C4-2B (cell line): Measurements from ENCODE around the gene HVCN1.

Experiments used
- H3K27ac ChIP-seq: fragments of 450-650 bp; 2 replicates; pipeline ENCODE4 v1.5.1; 2017
- ZFX ChIP-seq: fragments of 450-650 bp; IDR thresholded peaks from 2 replicates; pipeline ENCODE4 v1.6.1; 2017
- TF ChIP-seq, protein P1 (sequence below): fragments of 450-650 bp; conservative IDR thresholded peaks from 2 replicates; pipeline ENCODE4 v1.5.1; 2017; ENCODE audit warnings: mild to moderate bottlenecking

Gene HVCN1

DNA sequence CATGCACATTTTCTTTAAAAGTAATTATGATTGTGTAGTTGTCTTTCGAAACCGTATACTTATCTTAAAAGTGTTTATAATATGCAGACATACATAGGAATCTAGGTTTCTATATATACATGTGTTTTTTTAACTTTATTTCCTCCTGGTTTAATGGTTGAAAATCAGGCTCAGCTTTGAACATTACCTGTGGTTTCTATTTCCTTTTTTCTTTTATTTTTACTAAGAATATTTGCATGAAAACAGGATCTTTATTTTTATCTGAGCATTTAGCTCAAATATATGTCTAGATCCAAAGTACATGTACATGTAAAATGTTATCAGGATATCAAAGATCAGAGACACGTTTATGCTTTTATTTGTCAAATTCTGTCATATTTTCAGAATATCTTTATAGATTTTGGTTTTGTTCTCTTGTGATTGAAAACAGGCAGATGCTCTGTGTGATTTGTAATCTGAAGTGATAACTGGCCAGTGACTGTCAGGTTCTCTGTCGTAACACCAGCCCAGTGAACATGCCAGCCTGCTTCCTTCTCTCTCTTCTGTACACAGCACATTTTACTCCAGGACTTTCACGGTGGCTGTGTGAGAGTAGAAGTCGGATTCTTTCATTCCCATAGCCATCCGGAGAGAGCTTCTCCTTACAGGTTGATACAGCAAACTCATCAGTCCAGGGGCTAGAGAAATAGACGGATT lies 61.3 kb downstream of the HVCN1 start:
- TF ChIP-seq, protein P1, sequence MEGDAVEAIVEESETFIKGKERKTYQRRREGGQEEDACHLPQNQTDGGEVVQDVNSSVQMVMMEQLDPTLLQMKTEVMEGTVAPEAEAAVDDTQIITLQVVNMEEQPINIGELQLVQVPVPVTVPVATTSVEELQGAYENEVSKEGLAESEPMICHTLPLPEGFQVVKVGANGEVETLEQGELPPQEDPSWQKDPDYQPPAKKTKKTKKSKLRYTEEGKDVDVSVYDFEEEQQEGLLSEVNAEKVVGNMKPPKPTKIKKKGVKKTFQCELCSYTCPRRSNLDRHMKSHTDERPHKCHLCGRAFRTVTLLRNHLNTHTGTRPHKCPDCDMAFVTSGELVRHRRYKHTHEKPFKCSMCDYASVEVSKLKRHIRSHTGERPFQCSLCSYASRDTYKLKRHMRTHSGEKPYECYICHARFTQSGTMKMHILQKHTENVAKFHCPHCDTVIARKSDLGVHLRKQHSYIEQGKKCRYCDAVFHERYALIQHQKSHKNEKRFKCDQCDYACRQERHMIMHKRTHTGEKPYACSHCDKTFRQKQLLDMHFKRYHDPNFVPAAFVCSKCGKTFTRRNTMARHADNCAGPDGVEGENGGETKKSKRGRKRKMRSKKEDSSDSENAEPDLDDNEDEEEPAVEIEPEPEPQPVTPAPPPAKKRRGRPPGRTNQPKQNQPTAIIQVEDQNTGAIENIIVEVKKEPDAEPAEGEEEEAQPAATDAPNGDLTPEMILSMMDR, result no peak
- no peak for TF ChIP-seq ZFX
- no peak overlapping the region for H3K27ac ChIP-seq

- no peak for TF ChIP-seq ZFX
- TF ChIP-seq, protein P1, result no peak
- H3K27ac ChIP-seq, result no peak overlapping the region
Measured at GRCh38 chr12:110622582-110622981, 66.3 kb downstream of the HVCN1 start.

- TF ChIP-seq, protein P1, result no peak
- TF ChIP-seq ZFX, result no peak
Measured at GRCh38 chr12:110619534-110619953, 69.4 kb downstream of the HVCN1 start.

GRCh38 chr12:110616471-110617115 lies 72.3 kb downstream of the HVCN1 start:
- TF ChIP-seq, protein P1, result no peak
- TF ChIP-seq ZFX, result no peak
- no peak overlapping the region for H3K27ac ChIP-seq

More at GRCh38 chr12:110619534-110619953, 69.4 kb downstream of the HVCN1 start:
- no peak overlapping the region for H3K27ac ChIP-seq

DNA sequence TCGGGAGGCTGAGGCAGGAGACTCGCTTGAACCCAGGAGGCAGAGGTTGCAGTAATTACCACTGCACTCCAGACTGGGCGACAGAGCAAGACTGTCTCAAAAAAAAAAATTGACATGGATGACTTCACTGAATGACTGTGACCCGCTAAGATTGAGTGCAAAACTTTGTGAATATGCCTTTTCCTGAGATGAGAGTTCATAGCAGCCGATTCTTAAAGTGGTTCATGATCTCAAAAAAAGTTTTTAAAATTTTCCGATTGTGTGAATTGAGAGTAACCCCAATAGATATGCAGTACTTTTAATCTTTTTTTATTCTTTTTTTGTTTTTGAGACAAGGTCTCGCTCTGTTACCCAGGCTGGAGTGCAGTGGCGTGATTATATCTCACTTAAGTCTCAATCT lies 73.7 kb downstream of the HVCN1 start:
- TF ChIP-seq ZFX, result no peak
- TF ChIP-seq, protein P1, result no peak
- no peak overlapping the region; the same call in 1 of the 2 replicates for H3K27ac ChIP-seq

DNA sequence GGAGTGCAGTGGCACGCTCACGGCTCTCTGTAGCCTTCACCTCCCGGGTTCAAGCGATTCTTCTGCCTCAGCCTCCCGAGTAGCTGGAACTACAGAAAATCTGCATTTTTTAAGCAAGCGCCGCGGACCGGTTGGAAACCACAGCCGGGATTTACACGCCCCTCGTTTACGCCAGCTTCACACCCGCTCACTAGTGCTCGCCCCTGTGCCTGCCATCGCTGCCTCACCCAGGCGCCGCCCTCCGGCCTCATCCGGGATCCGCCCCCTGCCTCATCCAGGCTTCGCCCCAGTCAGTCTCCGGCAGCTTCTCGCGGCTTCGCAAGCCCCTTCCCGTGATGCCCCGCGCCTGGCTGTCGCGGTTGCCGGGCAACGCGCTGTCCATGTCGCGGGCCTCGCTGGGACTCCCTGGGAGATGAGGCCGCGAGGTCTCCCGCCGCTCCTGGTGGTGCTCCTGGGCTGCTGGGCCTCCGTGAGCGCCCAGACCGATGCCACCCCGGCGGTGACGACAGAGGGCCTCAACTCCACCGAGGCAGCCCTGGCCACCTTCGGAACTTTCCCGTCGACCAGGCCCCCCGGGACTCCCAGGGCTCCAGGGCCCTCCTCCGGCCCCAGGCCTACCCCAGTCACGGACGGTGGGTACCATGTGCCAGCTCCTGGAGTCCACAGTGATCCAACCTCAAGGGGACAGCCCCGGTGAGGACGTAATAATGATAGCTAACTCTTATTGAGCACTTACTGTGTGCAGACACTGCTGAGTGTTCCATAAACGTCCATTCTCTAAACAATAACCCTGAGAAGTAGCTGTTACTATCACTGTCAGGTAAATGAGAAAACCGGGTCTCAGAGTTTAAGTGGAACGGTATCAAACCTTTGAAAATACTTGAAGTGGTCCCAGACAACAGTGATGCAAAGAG lies 74.9 kb downstream of the HVCN1 start, which contains the start of gene TCTN1:
TCTN1 (plus strand) TSS at position 359 of the 914 bp plus-strand sequence; CDS start at position 413, 54 bp downstream.
- H3K27ac ChIP-seq, result peak within 1 kb of the TSS; percentile 81
- TF ChIP-seq, protein P1, result no peak
- peak; percentile 96 for TF ChIP-seq ZFX
